Fibroblast of skin of left biceps (primary cell): ENCODE results near the gene PEX5L.
A peak's percentile ranks its signal among the peaks of the same experiment; 100 is the strongest.
"Not testable (repeated sequence)": the region's sequence is repeated elsewhere in the genome, so short reads cannot be mapped to it uniquely, and the experiment has no call there.

Source experiments
- DNase-seq, 2 experiments: peaks; one replicate each; pipeline ENCODE4 v3.0.0-alpha.2; 2013; ENCODE audit warnings: low read depth in 2 of 2

Gene PEX5L

GRCh38 chr3:180011927-180012326 lies 24.8 kb downstream of the PEX5L start:
- no peak for DNase-seq

GRCh38 chr3:180008318-180008717 lies 28.4 kb downstream of the PEX5L start:
- not testable (repeated sequence) for DNase-seq

- DNase-seq, result no peak
Measured at GRCh38 chr3:180004542-180004941, 32.2 kb downstream of the PEX5L start.

- DNase-seq, result no peak
Measured at GRCh38 chr3:180002006-180002405, 34.7 kb downstream of the PEX5L start.

- no peak for DNase-seq
Measured at GRCh38 chr3:180000500-180000899, 36.2 kb downstream of the PEX5L start.

GRCh38 chr3:179995406-179995805 lies 41.3 kb downstream of the PEX5L start:
- no peak for DNase-seq

GRCh38 chr3:179991883-179992282 lies 44.9 kb downstream of the PEX5L start:
- no peak for DNase-seq

GRCh38 chr3:179991104-179991503 lies 45.6 kb downstream of the PEX5L start:
- DNase-seq, result no peak

GRCh38 chr3:179981646-179982045 lies 55.1 kb downstream of the PEX5L start:
- DNase-seq, result no peak

- DNase-seq, result no peak
Measured at GRCh38 chr3:179977356-179977755, 59.4 kb downstream of the PEX5L start.

GRCh38 chr3:179973931-179974361 lies 62.8 kb downstream of the PEX5L start:
- no peak for DNase-seq

- DNase-seq, result no peak
Measured at GRCh38 chr3:179972881-179973423, 63.8 kb downstream of the PEX5L start.

GRCh38 chr3:179971280-179971679 lies 65.5 kb downstream of the PEX5L start:
- no peak for DNase-seq

- no peak for DNase-seq
Measured at GRCh38 chr3:179970746-179971145, 66.0 kb downstream of the PEX5L start.

GRCh38 chr3:179969525-179969924 lies 67.2 kb downstream of the PEX5L start:
- no peak for DNase-seq

- peak; percentile 8 to 12 for DNase-seq
Measured at GRCh38 chr3:179967622-179968021, 69.1 kb downstream of the PEX5L start.

GRCh38 chr3:179964890-179965289 lies 71.8 kb downstream of the PEX5L start:
- no peak for DNase-seq

- no peak for DNase-seq
Measured at GRCh38 chr3:179962629-179963387, 73.9 kb downstream of the PEX5L start.

- no peak for DNase-seq
Measured at GRCh38 chr3:179961703-179962078, 75.0 kb downstream of the PEX5L start.

GRCh38 chr3:179961071-179961702 lies 75.5 kb downstream of the PEX5L start:
- no peak for DNase-seq

GRCh38 chr3:179958759-179959158 lies 78.0 kb downstream of the PEX5L start:
- no peak for DNase-seq

GRCh38 chr3:179958143-179958542 lies 78.6 kb downstream of the PEX5L start:
- DNase-seq, result no peak

- no peak for DNase-seq
Measured at GRCh38 chr3:179957264-179957845, 79.4 kb downstream of the PEX5L start.
